GM19043 (cell line): ENCODE results near the gene AGBL4.

Experiments
- ATAC-seq: cut with Tn5 transposase; IDR thresholded peaks from one replicate; pipeline ENCODE4 v1.9.1; 2021; ENCODE audit warnings: low read depth; ENCODE audit not compliant: unreplicated experiment

AGBL4 gene

GRCh38 chr1:49465486-49466185 is 558.1 kb downstream of the AGBL4 start:
- no peak for ATAC-seq

- no peak for ATAC-seq
Observed at GRCh38 chr1:49448200-49448599, 575.6 kb downstream of the AGBL4 start.

DNA sequence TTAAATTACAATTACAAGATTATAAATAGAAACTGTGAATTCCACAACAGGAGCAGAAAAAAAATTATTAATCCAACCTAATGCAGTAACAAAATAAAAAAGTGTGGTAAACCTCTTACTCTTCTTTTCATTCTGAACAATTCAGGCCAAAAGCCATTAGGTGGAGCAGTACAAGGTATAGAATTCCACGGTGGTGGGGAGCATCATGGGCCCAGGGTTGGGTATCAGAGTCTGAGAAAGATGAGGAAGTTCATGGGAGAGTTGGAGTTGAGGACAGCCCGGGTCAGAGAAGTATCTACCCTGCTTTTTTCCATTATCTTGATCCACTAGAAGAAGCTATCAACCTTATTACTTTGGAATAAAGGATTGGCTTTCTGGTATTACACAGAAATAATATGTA is 586.9 kb downstream of the AGBL4 start:
- no peak for ATAC-seq

DNA sequence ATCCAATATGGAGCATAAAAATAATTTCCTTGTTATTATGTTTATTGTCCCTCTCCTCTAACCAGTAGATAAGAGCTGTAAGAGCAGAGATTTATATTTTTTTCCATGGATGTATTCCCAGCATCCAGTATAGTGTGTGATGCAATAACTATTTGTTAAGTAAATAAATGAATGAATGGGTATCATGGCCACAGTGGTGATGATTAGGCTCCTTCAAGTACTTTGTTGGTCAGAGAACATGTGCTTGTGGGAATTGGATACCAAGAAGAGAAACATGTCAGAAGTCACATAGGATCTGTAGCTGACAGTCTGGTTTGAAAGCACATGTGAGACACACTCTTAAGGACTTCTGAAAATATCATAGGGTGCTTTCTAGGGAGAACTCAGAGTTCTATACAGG is 588.5 kb downstream of the AGBL4 start:
- ATAC-seq, result no peak

DNA sequence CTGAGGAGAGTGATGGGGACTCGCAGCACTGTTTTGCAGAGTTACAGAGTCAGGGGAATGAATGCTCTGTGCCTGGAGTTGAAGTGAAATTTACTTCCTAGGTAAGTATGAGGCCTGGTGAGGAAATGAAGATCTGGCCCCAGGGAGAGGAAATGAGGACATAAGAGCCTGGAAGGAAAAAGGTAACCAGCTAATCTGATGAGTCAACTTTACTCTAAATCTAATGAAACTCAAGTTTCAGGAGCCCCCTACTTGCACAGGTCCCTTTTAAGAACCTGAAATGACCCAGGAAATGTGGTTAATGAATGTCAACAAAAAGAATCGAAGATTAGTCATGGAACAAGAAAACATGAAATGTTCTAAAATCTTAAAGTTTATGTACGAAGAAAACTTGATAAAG is 599.0 kb downstream of the AGBL4 start:
- ATAC-seq, result no peak

DNA sequence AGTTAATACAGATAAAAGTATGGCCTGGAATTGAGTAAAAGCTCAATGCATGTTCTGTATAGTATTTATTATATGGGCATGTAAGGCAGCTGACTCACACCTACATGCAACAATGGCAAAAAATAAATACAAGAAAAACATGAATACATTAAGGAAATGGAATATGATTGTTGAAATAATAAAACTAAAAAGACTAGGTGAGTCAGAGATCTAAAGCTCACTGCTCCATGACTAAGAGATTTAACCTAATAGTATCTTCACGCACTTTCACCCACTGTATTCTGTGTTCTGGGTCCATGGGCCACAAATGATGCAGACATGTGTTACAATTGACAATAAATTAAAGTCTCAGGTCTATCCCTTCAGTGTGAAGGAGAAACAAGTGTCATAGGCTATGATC is 607.0 kb downstream of the AGBL4 start:
- no peak for ATAC-seq

GRCh38 chr1:49408346-49408745 is 615.4 kb downstream of the AGBL4 start:
- ATAC-seq, result no peak

- no peak for ATAC-seq
Observed at GRCh38 chr1:49397086-49397485, 626.7 kb downstream of the AGBL4 start.

DNA sequence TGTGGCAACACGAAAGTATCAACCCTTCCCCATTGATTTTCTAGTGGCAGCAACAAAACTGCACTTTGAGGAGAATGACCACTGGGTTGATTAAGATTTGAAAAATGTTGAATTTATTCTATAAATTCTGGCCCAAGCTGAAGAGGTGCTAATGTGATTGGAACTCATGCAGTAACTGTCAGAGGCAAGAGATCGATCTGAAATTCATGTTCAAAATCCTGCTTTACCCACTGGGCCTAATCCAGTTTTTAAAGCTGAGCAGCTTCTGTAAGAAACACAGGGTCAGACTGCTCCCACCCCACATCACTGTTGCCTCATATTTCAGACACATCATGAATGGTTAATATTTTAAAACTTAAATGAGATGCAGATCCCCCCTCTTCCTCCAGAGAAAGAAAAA is 629.6 kb downstream of the AGBL4 start:
- ATAC-seq, result no peak

GRCh38 chr1:49389699-49390098 is 634.1 kb downstream of the AGBL4 start:
- no peak for ATAC-seq

DNA sequence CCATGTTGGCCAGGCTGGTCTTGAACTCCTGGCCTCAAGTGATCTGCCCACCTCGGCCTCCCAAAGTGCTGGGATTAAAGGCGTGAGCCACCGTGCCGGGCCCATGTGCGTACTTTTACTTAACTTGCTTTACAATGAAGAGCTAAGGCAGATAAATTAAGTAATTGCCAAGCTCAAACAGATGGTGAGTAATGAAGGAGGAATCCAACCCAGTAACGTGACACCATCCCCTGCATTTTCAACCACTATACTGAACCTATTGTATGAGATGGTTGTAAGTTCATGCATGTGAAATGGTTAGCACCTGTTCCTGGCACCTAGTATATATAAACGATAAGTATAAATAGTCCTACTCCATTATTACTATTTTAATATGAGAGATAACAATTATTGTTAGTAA is 659.1 kb downstream of the AGBL4 start:
- no peak for ATAC-seq

GRCh38 chr1:49363628-49364027 is 660.1 kb downstream of the AGBL4 start:
- no peak for ATAC-seq

DNA sequence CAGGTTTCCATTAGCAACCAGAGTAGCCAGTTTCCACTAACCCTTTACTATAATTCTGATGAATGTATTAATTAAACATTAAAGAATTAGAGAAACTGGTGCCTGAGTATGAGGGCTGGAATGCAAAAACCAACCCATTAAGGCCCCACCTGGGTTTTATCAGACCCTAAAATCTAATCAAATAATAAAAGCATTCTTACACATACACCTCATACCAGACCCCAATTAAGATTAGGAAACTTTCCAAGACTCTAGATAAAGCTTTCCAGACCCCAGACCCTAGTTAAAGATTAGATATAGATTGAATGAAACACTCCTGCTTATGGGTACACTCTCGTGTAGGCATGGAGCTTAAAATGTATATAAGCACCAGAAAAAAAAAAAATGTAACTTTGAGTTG is 665.7 kb downstream of the AGBL4 start:
- ATAC-seq, result no peak

GRCh38 chr1:49356594-49356993 is 667.2 kb downstream of the AGBL4 start:
- no peak for ATAC-seq

GRCh38 chr1:49351768-49352167 is 672.0 kb downstream of the AGBL4 start:
- no peak for ATAC-seq

- ATAC-seq, result no peak
Observed at GRCh38 chr1:49346767-49347349, 676.9 kb downstream of the AGBL4 start.

DNA sequence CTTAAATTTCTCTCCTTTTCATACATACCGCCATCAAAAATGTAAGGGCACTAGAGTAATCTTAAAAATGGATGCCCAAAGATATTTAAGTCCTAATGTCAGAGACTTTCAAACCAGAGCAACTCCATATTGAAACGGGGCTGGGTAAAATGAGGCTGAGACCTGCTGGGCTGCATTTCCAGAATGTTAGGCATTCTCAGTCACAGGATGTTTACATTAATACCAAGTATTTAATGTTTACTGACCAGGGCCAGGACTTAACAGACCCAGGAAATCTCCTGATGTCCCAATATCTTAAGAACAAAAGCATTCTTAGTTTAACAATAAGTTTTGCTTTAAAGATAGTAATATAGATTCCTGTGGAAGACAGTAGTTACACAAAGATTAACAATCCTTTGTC is 683.2 kb downstream of the AGBL4 start:
- ATAC-seq, result no peak

DNA sequence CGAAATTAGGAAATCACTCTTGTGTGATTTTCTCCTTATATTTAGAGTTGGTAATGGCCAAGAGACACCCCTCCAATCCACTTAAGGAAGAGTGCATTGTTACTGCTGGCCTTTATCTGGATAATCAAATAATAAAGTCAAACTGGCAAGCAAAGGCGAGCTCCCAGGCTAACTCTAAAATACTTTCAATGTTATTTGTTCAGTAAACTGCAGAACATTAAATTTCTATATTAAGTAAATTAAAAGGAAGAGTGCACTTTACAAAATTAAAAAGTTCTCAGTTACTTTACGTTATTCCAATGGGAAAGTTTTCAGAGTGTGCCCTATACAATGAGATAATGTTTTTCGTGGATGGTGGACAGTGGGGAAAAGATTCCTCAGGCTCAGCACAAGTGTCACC is 684.7 kb downstream of the AGBL4 start:
- ATAC-seq, result no peak

GRCh38 chr1:49337251-49337650 is 686.5 kb downstream of the AGBL4 start:
- ATAC-seq, result no peak

DNA sequence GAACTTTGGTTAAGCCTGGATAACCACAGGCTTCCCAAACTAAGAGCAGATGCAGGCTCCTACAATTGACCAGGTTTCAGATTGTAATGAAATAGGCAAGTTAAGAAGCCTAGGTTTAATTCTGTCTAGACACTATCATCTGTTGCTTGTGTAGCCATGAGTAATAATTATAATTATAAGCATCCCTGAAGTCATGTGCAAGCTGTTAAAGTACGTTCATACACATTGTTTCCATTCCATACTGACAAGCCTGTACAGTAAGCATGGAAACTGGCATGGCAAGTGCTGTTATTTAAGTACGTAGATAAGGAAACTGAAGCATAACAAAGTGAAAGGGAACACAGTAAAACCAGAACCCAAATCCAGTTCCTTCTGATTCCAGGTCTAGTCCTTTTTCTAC is 689.8 kb downstream of the AGBL4 start:
- no peak for ATAC-seq

DNA sequence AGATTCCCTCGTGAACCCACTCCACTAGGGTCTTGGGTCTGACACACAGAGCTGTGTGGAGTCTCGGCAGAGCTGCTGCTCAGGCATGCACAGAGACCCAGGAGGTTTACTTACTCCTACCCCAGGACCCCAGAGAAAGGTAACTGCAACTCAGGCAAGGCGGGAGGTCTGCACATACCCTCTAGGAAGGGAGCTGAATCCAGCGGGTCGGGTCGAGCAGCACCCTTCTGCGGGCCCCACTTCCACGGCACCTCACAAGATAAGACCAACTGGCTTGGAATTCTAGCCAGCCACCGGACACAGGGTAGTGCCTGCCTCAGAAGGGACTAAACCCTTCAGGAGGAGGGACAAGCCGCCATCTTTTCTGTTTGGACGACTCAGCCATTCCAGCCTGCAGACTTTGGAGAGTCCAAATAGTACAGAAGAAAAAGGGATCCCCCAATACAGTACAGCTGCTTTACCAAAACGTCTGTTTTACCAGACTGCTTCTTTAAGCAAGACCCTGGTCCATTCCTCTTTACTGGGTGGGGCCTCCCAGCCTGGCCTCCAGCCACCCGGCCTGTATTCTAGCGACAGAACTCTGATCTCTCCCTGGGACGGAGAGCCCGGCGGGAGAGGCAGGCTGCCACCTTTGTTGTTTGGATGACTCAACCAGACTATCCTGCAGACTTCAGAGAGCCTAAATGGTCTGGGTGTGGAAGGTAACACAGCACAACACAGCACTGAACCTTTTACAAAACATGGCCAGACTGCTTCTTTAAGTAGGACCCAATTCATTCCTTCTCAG is 692.5 kb downstream of the AGBL4 start:
- ATAC-seq, result no peak
